ENCODE data around the gene ITGAD. TPM values are rescaled to one million over a fixed set of nuclear protein-coding genes. Genes with fewer than 3 reads are reported as not detected.

Gene ITGAD
- total RNA-seq, 1 experiment from 2014 or later: not detected

- H2BK5ac ChIP-seq (ENCODE audit: insufficient read length, low read length): no peak overlapping the region
- no peak overlapping the region for H2AFZ ChIP-seq (ENCODE audit: low read length)
- no peaks in the 10 kb centered on the region for H3K79me2 ChIP-seq (ENCODE audit: insufficient read depth, low read length)
- H3K9ac ChIP-seq (ENCODE audit: extremely low read depth, insufficient read length, low read length): no peak overlapping the region
- no peak overlapping the region for H3K27ac ChIP-seq (ENCODE audit: insufficient read length, low read depth, low read length)
- no peak for DNase-seq
- Mint-ChIP-seq H3K36me3 (ENCODE audit: insufficient read depth in 1 of 3, low read depth in 3 of 3) (no peaks in the 10 kb centered on the region), H3K4me3 (no peak overlapping the region), H3K9me3 (no peaks in the 10 kb centered on the region; a peak in 2 of 5 replicates), H3K27me3 (ENCODE audit: low read depth) (peaks cover 8% of the 10 kb centered on the region; the same call in 1 of the 2 replicates), H3K27ac (no peak overlapping the region), H3K4me1 (peaks cover 6 to 14% of the 10 kb centered on the region in 2 experiments)
- H4K5ac ChIP-seq (ENCODE audit: insufficient read length, low read depth, low read length): no peak overlapping the region
- no peaks in the 10 kb centered on the region for H3K23me2 ChIP-seq (ENCODE audit: insufficient read length, low read depth, low read length, poor library complexity, severe bottlenecking)
- no peak overlapping the region for H3K14ac ChIP-seq (ENCODE audit: insufficient read depth, low read length)
- no peak overlapping the region for H3K56ac ChIP-seq (ENCODE audit: insufficient read length, low read depth, low read length)
- no peak overlapping the region for H3K4ac ChIP-seq (ENCODE audit: low read depth, low read length)
- no peaks in the 10 kb centered on the region for H3K27me3 ChIP-seq (ENCODE audit: insufficient read depth, low read length)
- no peak overlapping the region for H2BK15ac ChIP-seq (ENCODE audit: low read depth, low read length)
- H2AK5ac ChIP-seq (ENCODE audit: insufficient read length, low read length): no peak overlapping the region
- WGBS (ENCODE audit: extremely low coverage, insufficient read length, low lambda C conversion rate): no CpG with 5 or more reads among the region's 2 CpGs
- no peak overlapping the region for H3T11ph ChIP-seq (ENCODE audit: low read length)
- H2BK12ac ChIP-seq (ENCODE audit: insufficient read length, low read depth, low read length): no peak overlapping the region
- H4K91ac ChIP-seq (ENCODE audit: insufficient read length, low read depth, low read length): no peak overlapping the region
- TF ChIP-seq CTCF (conservative IDR thresholded peaks at IDR 0.05): no peak
- no peak overlapping the region for H4K8ac ChIP-seq (replicated peaks; ENCODE audit: insufficient read length, low read depth, low read length)
- no peaks in the 10 kb centered on the region for H4K20me1 ChIP-seq (ENCODE audit: control insufficient read depth, insufficient read depth, insufficient read length)
- H3K4me2 ChIP-seq (ENCODE audit: insufficient read depth, insufficient read length, low read length): no peak overlapping the region
- H3K9me3 ChIP-seq (ENCODE audit: control insufficient read depth, low read depth, low read length): no peaks in the 10 kb centered on the region
- H3K4me1 ChIP-seq (ENCODE audit: insufficient read depth, low read length): no peaks in the 10 kb centered on the region
- no peak overlapping the region for H3K23ac ChIP-seq (ENCODE audit: insufficient read length, low read depth, low read length)
- H2BK20ac ChIP-seq (ENCODE audit: low read depth, low read length, poor library complexity, severe bottlenecking): no peak overlapping the region
- H3K18ac ChIP-seq (ENCODE audit: insufficient read length, low read depth, low read length): no peak overlapping the region
- no peak overlapping the region for H2BK120ac ChIP-seq (ENCODE audit: low read depth, low read length, poor library complexity, severe bottlenecking)
- no peaks in the 10 kb centered on the region for H3K79me1 ChIP-seq (ENCODE audit: insufficient read depth, low read depth, low read length, poor library complexity, severe bottlenecking)
Observed at GRCh38 chr16:31388535-31388934, 4.6 kb upstream of the ITGAD start.

Measured in H9 (cell line).